Neural cell (in vitro differentiated cells): ENCODE measurements around the gene HAND1. TPM values are rescaled to one million over a fixed set of nuclear protein-coding genes. Genes with fewer than 3 reads are reported as not detected.

ENCODE experiments used
- H2AFZ ChIP-seq: fragments of 200-600, 300-800 bp; sonication (generic), shearing (Covaris generic); 2 replicates; pipeline ENCODE4 v1.6.0; 2014; ENCODE audit warnings: low read depth, mild to moderate bottlenecking, antibody characterized with exemption, low read length, moderate library complexity
- H3F3A ChIP-seq: fragments of 200-600 bp; shearing (Covaris generic); 2 replicates; pipeline ENCODE4 v1.6.1; 2016; ENCODE audit warnings: mild to moderate bottlenecking, moderate library complexity, mixed read lengths, antibody characterized with exemption, low read length; ENCODE audit not compliant: insufficient read depth, poor library complexity, severe bottlenecking
- H3K27ac ChIP-seq: fragments of 200-600, 300-800 bp; sonication (generic), shearing (Covaris generic); 2 replicates; pipeline ENCODE4 v1.5.1; 2014; ENCODE audit warnings: mild to moderate bottlenecking, low read length, moderate library complexity
- H3K27me3 ChIP-seq: fragments of 300-800, 200-600 bp; sonication (generic), shearing (Covaris generic); 2 replicates; pipeline ENCODE4 v1.6.0; 2014; ENCODE audit warnings: mild to moderate bottlenecking, low read depth, low read length, moderate library complexity; ENCODE audit not compliant: insufficient read depth
- H3K36me3 ChIP-seq: fragments of 300-800, 200-600 bp; sonication (generic), shearing (Covaris generic); 2 replicates; pipeline ENCODE4 v1.5.1; 2014; ENCODE audit warnings: mild to moderate bottlenecking, antibody characterized with exemption, low read length, moderate library complexity; ENCODE audit not compliant: insufficient read depth
- H3K4me2 ChIP-seq: fragments of 300-800, 200-600 bp; sonication (generic), shearing (Covaris generic); 2 replicates; pipeline ENCODE4 v1.6.0; 2014; ENCODE audit warnings: mild to moderate bottlenecking, low read length
- H3K4me3 ChIP-seq: fragments of 300-800, 200-600 bp; sonication (generic), shearing (Covaris generic); 2 replicates; pipeline ENCODE4 v1.5.1; 2014; ENCODE audit warnings: mild to moderate bottlenecking, low read length, moderate library complexity
- H3K79me2 ChIP-seq: fragments of 200-600 bp; shearing (Covaris generic); replicated peaks from 2 replicates; pipeline ENCODE4 v1.6.0; 2014; ENCODE audit warnings: mild to moderate bottlenecking, low read length, moderate library complexity; ENCODE audit not compliant: insufficient read depth
- H3K9ac ChIP-seq: fragments of 300-800, 200-600 bp; sonication (generic), shearing (Covaris generic); 2 replicates; pipeline ENCODE4 v1.6.1; 2016; ENCODE audit warnings: mild to moderate bottlenecking, low read length, mixed read lengths
- H3K9me2 ChIP-seq: fragments of 200-600 bp; shearing (Covaris generic); 2 replicates; pipeline ENCODE4 v1.6.1; 2016; ENCODE audit warnings: mild to moderate bottlenecking, low read length, mixed read lengths; ENCODE audit not compliant: insufficient read depth
- H3K9me3 ChIP-seq: fragments of 200-600, 300-800 bp; sonication (generic), shearing (Covaris generic); 2 replicates; pipeline ENCODE4 v1.6.1; 2016; ENCODE audit warnings: mild to moderate bottlenecking, mixed run types, low read length, moderate library complexity, mixed read lengths
- H4K20me1 ChIP-seq: fragments of 200-600 bp; shearing (Covaris generic); 2 replicates; pipeline ENCODE4 v1.6.1; 2016; ENCODE audit warnings: mild to moderate bottlenecking, mixed run types; ENCODE audit not compliant: insufficient read depth
- EP300 ChIP-seq: fragments of 450-650 bp; conservative IDR thresholded peaks from 2 replicates; pipeline ENCODE4 v1.6.1; 2014; ENCODE audit warnings: antibody characterized with exemption, mild to moderate bottlenecking, moderate library complexity; ENCODE audit not compliant: poor library complexity, severe bottlenecking
- EZH2 ChIP-seq: fragments of 200-600, 300-800 bp; shearing (Covaris generic), sonication (generic); IDR thresholded peaks from 2 replicates; pipeline ENCODE4 v1.6.1; 2014; ENCODE audit warnings: antibody characterized with exemption, low read length, borderline replicate concordance, mild to moderate bottlenecking; ENCODE audit not compliant: insufficient read depth, poor library complexity, severe bottlenecking
- MXI1 ChIP-seq: fragments of 450-650 bp; conservative IDR thresholded peaks from 2 replicates; pipeline ENCODE4 v1.6.1; 2014; ENCODE audit warnings: antibody characterized with exemption, mild to moderate bottlenecking; ENCODE audit not compliant: poor library complexity, severe bottlenecking
- POLR2AphosphoS5 ChIP-seq: IDR thresholded peaks from 2 replicates; pipeline ENCODE4 v1.6.1; 2012
- RAD21 ChIP-seq: fragments of 450-650 bp; conservative IDR thresholded peaks from 2 replicates; pipeline ENCODE4 v1.6.1; 2014; ENCODE audit warnings: antibody characterized with exemption, mild to moderate bottlenecking, moderate library complexity
- REST ChIP-seq: IDR thresholded peaks from 2 replicates; pipeline ENCODE4 v1.6.1; 2012; ENCODE audit warnings: borderline replicate concordance
- SMC3 ChIP-seq: fragments of 450-650 bp; conservative IDR thresholded peaks from 2 replicates; pipeline ENCODE4 v1.6.1; 2014; ENCODE audit warnings: antibody characterized with exemption, mild to moderate bottlenecking, moderate library complexity; ENCODE audit not compliant: poor library complexity
- TAF1 ChIP-seq: IDR thresholded peaks from 2 replicates; pipeline ENCODE4 v1.6.1; 2012; ENCODE audit warnings: low read depth
- polyA plus RNA-seq: library from polyadenylated mRNA; depleted of rRNA; stranded (reverse); fragments of >200 nt; gene quantifications from 2 replicates; pipeline ENCODE4 v1.2.3, GENCODE V29; 2014
- TF ChIP-seq, protein P1 (sequence below): fragments of 450-650 bp; IDR thresholded peaks from 2 replicates; pipeline ENCODE4 v1.5.1; 2014; ENCODE audit warnings: antibody characterized with exemption, mild to moderate bottlenecking, moderate library complexity; ENCODE audit not compliant: poor library complexity, severe bottlenecking

Gene HAND1
- polyA plus RNA-seq, 1 donor from 2014 or later: not detected

DNA sequence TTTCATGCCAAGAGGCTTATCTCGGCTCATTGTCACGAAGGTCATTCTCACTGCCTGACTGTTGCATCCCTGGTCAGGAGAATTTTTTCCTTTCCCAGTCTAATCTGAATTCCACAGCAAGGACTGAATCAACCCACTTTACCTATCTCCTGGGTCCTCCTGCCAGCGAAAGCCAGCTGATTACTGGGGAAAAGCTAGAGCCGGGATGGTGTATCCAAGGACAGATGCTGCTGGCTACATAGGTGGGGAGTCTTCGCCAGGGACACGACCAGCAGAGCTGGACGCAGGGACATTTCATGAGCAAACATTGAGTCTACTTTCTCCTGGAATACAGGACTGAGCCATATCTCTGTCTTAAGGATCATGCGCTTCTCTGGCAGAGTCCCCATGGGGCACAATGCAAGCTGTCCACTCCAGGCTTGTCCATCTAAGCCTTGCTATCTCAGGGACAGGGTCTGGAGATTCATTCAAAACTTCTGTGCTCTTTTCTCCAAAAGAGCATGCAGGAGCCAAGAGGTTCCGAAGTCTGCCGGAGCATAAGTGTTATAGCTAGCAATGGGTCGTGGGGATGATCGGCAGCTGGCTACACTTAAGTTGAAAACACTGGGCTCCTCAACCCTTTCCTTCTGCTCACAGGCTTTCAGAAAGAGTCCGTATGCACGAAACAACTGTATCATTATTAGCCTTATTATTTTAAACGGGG is 6.5 kb upstream of the HAND1 start:
- no peaks in the 10 kb centered on the region for H3K36me3 ChIP-seq
- H3K9me2 ChIP-seq: no peaks in the 10 kb centered on the region
- H3F3A ChIP-seq: no peaks in the 10 kb centered on the region
- no peaks in the 10 kb centered on the region for H3K79me2 ChIP-seq
- no peak overlapping the region for H3K4me2 ChIP-seq
- no peak overlapping the region for H3K9ac ChIP-seq
- no peak overlapping the region for H2AFZ ChIP-seq
- no peak overlapping the region for H3K4me3 ChIP-seq
- H4K20me1 ChIP-seq: no peaks in the 10 kb centered on the region
- no peak for TF ChIP-seq EZH2
- TF ChIP-seq RAD21: no peak
- TF ChIP-seq, protein P1, sequence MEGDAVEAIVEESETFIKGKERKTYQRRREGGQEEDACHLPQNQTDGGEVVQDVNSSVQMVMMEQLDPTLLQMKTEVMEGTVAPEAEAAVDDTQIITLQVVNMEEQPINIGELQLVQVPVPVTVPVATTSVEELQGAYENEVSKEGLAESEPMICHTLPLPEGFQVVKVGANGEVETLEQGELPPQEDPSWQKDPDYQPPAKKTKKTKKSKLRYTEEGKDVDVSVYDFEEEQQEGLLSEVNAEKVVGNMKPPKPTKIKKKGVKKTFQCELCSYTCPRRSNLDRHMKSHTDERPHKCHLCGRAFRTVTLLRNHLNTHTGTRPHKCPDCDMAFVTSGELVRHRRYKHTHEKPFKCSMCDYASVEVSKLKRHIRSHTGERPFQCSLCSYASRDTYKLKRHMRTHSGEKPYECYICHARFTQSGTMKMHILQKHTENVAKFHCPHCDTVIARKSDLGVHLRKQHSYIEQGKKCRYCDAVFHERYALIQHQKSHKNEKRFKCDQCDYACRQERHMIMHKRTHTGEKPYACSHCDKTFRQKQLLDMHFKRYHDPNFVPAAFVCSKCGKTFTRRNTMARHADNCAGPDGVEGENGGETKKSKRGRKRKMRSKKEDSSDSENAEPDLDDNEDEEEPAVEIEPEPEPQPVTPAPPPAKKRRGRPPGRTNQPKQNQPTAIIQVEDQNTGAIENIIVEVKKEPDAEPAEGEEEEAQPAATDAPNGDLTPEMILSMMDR: no peak
- TF ChIP-seq EP300: no peak
- TF ChIP-seq REST: no peak
- TF ChIP-seq SMC3: no peak
- no peak for TF ChIP-seq MXI1
- no peak for TF ChIP-seq POLR2AphosphoS5
- no peak for TF ChIP-seq TAF1
- no peak overlapping the region for H3K27ac ChIP-seq
- no peaks in the 10 kb centered on the region for H3K9me3 ChIP-seq
- H3K27me3 ChIP-seq: peaks cover 98% of the 10 kb centered on the region

- no peaks in the 10 kb centered on the region for H3K9me3 ChIP-seq
- H4K20me1 ChIP-seq: no peaks in the 10 kb centered on the region
- no peaks in the 10 kb centered on the region for H3K36me3 ChIP-seq
- no peak overlapping the region for H3K27ac ChIP-seq
- no peaks in the 10 kb centered on the region for H3F3A ChIP-seq
- H3K9ac ChIP-seq: no peak overlapping the region
- no peak overlapping the region for H2AFZ ChIP-seq
- no peak overlapping the region for H3K4me3 ChIP-seq
- H3K79me2 ChIP-seq: no peaks in the 10 kb centered on the region
- no peak overlapping the region for H3K4me2 ChIP-seq
- H3K27me3 ChIP-seq: peaks cover 98% of the 10 kb centered on the region
- no peak for TF ChIP-seq MXI1
- TF ChIP-seq, protein P1: no peak
- TF ChIP-seq TAF1: no peak
- peak; percentile 23 for TF ChIP-seq POLR2AphosphoS5
- H3K9me2 ChIP-seq: no peaks in the 10 kb centered on the region
These were observed 5.8 kb upstream of the HAND1 start for GRCh38 chr5:154483654-154484392.
